Measurements from ENCODE around the gene IL20RB. TPM values are rescaled to one million over a fixed set of nuclear protein-coding genes. Genes with fewer than 3 reads are reported as not detected.

Gene IL20RB
- polyA plus RNA-seq (2013, experiment 1 of 2), result 2.5 TPM
- 1.8 TPM for polyA plus RNA-seq (2013, experiment 2 of 2)

GRCh38 chr3:136957751-136958288 is at the start of gene IL20RB:
IL20RB (plus strand) TSS chr3:136957983; CDS start chr3:136958114, 131 bp downstream.
- peaks cover 11% of the 10 kb centered on the region for H3K36me3 ChIP-seq (ENCODE audit: control insufficient read depth, insufficient read depth, low read length)
- peaks cover 49% of the 10 kb centered on the region for H3K4me1 ChIP-seq (ENCODE audit: control insufficient read depth, insufficient read depth, low read length, poor library complexity, severe bottlenecking)
- 88 to 100% methylated on average over 1 to 7 of the region's 7 CpGs for WGBS, 2 experiments (ENCODE audit: insufficient coverage in 2 of 2)
- H3K4me3 ChIP-seq (ENCODE audit: extremely low read depth, insufficient read depth, low read length, poor library complexity, severe bottlenecking), result no peak within 1 kb of the TSS
- H3K27ac ChIP-seq (ENCODE audit: low read depth, low read length, severe bottlenecking), result peak within 1 kb of the TSS; percentile 52
- no peaks in the 10 kb centered on the region for H3K9me3 ChIP-seq (ENCODE audit: control insufficient read depth, low read length)

DNA sequence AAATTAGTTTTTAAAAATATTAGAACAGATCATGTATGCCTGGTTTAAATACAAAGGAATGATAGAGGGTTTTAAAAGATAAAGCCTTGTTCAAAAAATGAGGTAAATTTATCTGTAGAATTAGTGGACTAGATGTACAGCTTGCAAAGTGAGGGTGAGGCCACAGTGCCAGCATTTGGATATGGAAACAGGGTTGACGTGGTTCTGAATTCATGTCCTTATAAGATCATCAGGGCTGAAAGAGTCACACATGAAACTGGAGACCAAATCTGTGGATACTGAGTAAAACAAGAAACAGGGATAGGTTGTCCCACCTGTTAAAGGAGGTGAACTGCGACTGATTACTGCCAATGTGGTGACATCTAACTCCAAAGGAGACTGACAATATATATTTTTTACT is 49.5 kb upstream of the IL20RB start:
- Histone ChIP-seq H3K9me3 (ENCODE audit: control insufficient read depth, low read length) (peaks cover 11% of the 10 kb centered on the region), H3K36me3 (ENCODE audit: control insufficient read depth, insufficient read depth, low read length) (peaks cover 22% of the 10 kb centered on the region), H3K4me1 (ENCODE audit: control insufficient read depth, insufficient read depth, low read length, poor library complexity, severe bottlenecking) (peaks cover 10% of the 10 kb centered on the region), H3K27ac (ENCODE audit: low read depth, low read length, severe bottlenecking) (no peak overlapping the region), H3K4me3 (ENCODE audit: extremely low read depth, insufficient read depth, low read length, poor library complexity, severe bottlenecking) (no peak overlapping the region)
- WGBS, 2 experiments (ENCODE audit: insufficient coverage in 2 of 2), result 95 to 100% methylated on average over 1 to 2 of the region's 2 CpGs

GRCh38 chr3:136909187-136909586 is 48.6 kb upstream of the IL20RB start:
- peaks cover 25% of the 10 kb centered on the region for H3K36me3 ChIP-seq (ENCODE audit: control insufficient read depth, insufficient read depth, low read length)
- H3K4me3 ChIP-seq (ENCODE audit: extremely low read depth, insufficient read depth, low read length, poor library complexity, severe bottlenecking), result no peak overlapping the region
- H3K27ac ChIP-seq (ENCODE audit: low read depth, low read length, severe bottlenecking), result no peak overlapping the region
- H3K9me3 ChIP-seq (ENCODE audit: control insufficient read depth, low read length), result peaks cover 3% of the 10 kb centered on the region
- WGBS, 2 experiments (ENCODE audit: insufficient coverage in 2 of 2), result 92 to 95% methylated on average over 1 to 2 of the region's 4 CpGs
- peaks cover 10% of the 10 kb centered on the region for H3K4me1 ChIP-seq (ENCODE audit: control insufficient read depth, insufficient read depth, low read length, poor library complexity, severe bottlenecking)

- WGBS, 2 experiments (ENCODE audit: insufficient coverage in 2 of 2), result no CpG with 5 or more reads among the region's 2 CpGs
- Histone ChIP-seq H3K27ac (ENCODE audit: low read depth, low read length, severe bottlenecking) (no peak overlapping the region), H3K36me3 (ENCODE audit: control insufficient read depth, insufficient read depth, low read length) (peaks cover 25% of the 10 kb centered on the region), H3K4me1 (ENCODE audit: control insufficient read depth, insufficient read depth, low read length, poor library complexity, severe bottlenecking) (peaks cover 10% of the 10 kb centered on the region), H3K4me3 (ENCODE audit: extremely low read depth, insufficient read depth, low read length, poor library complexity, severe bottlenecking) (no peak overlapping the region), H3K9me3 (ENCODE audit: control insufficient read depth, low read length) (no peaks in the 10 kb centered on the region)
These were observed 47.1 kb upstream of the IL20RB start for GRCh38 chr3:136910697-136911096.

DNA sequence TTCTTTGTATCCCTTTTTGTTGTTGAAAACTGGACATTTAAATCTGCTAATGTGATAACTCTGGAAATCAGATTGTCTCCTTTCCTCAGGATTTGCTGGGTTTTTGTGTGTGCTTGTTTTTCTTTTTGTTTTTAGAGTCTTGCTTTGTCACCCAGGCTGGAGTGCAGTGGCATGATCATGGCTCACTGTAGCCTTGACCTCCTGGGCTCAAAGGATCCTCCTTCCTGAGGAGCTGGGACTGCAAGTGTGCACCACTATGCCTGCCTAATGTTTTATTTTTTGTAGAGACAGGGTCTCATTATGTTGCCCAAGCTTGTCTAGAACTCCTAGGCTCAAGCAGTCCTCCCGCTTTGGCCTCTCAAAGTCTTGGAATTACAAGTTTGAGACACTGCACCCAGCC is 44.6 kb upstream of the IL20RB start:
- WGBS, 2 experiments (ENCODE audit: insufficient coverage in 2 of 2), result 100% methylated on average over 1 of the region's 1 CpG; no CpG with 5 or more reads in 1 of the 2 experiments
- Histone ChIP-seq H3K36me3 (ENCODE audit: control insufficient read depth, insufficient read depth, low read length) (peaks cover 20% of the 10 kb centered on the region), H3K4me3 (ENCODE audit: extremely low read depth, insufficient read depth, low read length, poor library complexity, severe bottlenecking) (no peak overlapping the region), H3K27ac (ENCODE audit: low read depth, low read length, severe bottlenecking) (no peak overlapping the region), H3K4me1 (ENCODE audit: control insufficient read depth, insufficient read depth, low read length, poor library complexity, severe bottlenecking) (peaks cover 8% of the 10 kb centered on the region), H3K9me3 (ENCODE audit: control insufficient read depth, low read length) (no peaks in the 10 kb centered on the region)

- H3K4me1 ChIP-seq (ENCODE audit: control insufficient read depth, insufficient read depth, low read length, poor library complexity, severe bottlenecking), result peaks cover 10% of the 10 kb centered on the region
- H3K27ac ChIP-seq (ENCODE audit: low read depth, low read length, severe bottlenecking), result no peak overlapping the region
- H3K36me3 ChIP-seq (ENCODE audit: control insufficient read depth, insufficient read depth, low read length), result peaks cover 20% of the 10 kb centered on the region
- 93 to 100% methylated on average over 1 to 2 of the region's 3 CpGs for WGBS, 2 experiments (ENCODE audit: insufficient coverage in 2 of 2)
- H3K9me3 ChIP-seq (ENCODE audit: control insufficient read depth, low read length), result no peaks in the 10 kb centered on the region
- H3K4me3 ChIP-seq (ENCODE audit: extremely low read depth, insufficient read depth, low read length, poor library complexity, severe bottlenecking), result no peak overlapping the region
These were observed 43.0 kb upstream of the IL20RB start for GRCh38 chr3:136914739-136915138.

- no peaks in the 10 kb centered on the region for H3K9me3 ChIP-seq (ENCODE audit: control insufficient read depth, low read length)
- peaks cover 10% of the 10 kb centered on the region for H3K4me1 ChIP-seq (ENCODE audit: control insufficient read depth, insufficient read depth, low read length, poor library complexity, severe bottlenecking)
- H3K36me3 ChIP-seq (ENCODE audit: control insufficient read depth, insufficient read depth, low read length), result peaks cover 21% of the 10 kb centered on the region
- WGBS, 2 experiments (ENCODE audit: insufficient coverage in 2 of 2), result no CpG with 5 or more reads among the region's 1 CpG
- H3K4me3 ChIP-seq (ENCODE audit: extremely low read depth, insufficient read depth, low read length, poor library complexity, severe bottlenecking), result no peak overlapping the region
- no peak overlapping the region for H3K27ac ChIP-seq (ENCODE audit: low read depth, low read length, severe bottlenecking)
These were observed 41.6 kb upstream of the IL20RB start for GRCh38 chr3:136916223-136916622.

DNA sequence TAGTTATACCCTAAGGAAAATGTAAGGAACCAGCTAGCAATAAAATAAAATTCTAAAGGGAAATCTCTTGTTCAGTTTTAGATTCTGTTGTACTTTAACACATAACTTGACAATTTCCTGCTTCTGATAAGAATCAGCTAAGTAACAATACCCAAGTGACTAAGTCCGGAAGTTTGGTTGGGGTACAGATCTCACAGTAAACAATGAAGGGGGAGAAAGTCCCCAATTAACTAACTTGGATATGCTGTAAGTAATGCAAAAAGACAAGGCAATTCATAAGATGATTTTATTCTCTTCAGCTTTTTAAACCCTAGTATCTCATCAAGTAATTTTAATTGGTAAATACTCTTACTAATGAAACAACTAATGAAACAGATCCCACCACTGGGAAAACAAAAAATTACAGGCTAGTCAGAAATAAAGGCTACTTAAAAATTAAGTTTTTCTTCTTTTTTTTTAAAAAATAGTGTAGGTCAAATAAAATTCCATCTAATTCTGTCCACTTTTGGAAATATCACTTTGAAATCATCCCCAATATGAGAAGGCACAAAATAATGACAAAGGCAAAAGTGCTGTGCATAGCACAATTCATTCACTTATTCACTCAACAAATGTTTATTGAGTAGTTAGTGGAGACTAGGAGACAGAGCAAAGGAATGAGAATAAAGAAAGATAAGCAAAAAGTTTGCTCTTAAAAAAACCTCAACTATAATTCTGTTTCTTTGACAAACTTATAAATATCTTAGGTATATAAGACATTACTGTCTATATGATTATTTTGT is 37.8 kb upstream of the IL20RB start:
- Histone ChIP-seq H3K27ac (ENCODE audit: low read depth, low read length, severe bottlenecking) (no peak overlapping the region), H3K36me3 (ENCODE audit: control insufficient read depth, insufficient read depth, low read length) (peaks cover 17% of the 10 kb centered on the region), H3K4me1 (ENCODE audit: control insufficient read depth, insufficient read depth, low read length, poor library complexity, severe bottlenecking) (peaks cover 10% of the 10 kb centered on the region), H3K9me3 (ENCODE audit: control insufficient read depth, low read length) (no peaks in the 10 kb centered on the region), H3K4me3 (ENCODE audit: extremely low read depth, insufficient read depth, low read length, poor library complexity, severe bottlenecking) (no peak overlapping the region)
- no CpG with 5 or more reads among the region's 1 CpG for WGBS, 2 experiments (ENCODE audit: insufficient coverage in 2 of 2)

GRCh38 chr3:136920904-136921611 is 36.7 kb upstream of the IL20RB start:
- WGBS, 2 experiments (ENCODE audit: insufficient coverage in 2 of 2), result 93 to 100% methylated on average over 2 to 3 of the region's 4 CpGs
- Histone ChIP-seq H3K4me1 (ENCODE audit: control insufficient read depth, insufficient read depth, low read length, poor library complexity, severe bottlenecking) (peaks cover 10% of the 10 kb centered on the region), H3K4me3 (ENCODE audit: extremely low read depth, insufficient read depth, low read length, poor library complexity, severe bottlenecking) (no peak overlapping the region), H3K36me3 (ENCODE audit: control insufficient read depth, insufficient read depth, low read length) (peaks cover 11% of the 10 kb centered on the region), H3K27ac (ENCODE audit: low read depth, low read length, severe bottlenecking) (no peak overlapping the region), H3K9me3 (ENCODE audit: control insufficient read depth, low read length) (no peaks in the 10 kb centered on the region)

DNA sequence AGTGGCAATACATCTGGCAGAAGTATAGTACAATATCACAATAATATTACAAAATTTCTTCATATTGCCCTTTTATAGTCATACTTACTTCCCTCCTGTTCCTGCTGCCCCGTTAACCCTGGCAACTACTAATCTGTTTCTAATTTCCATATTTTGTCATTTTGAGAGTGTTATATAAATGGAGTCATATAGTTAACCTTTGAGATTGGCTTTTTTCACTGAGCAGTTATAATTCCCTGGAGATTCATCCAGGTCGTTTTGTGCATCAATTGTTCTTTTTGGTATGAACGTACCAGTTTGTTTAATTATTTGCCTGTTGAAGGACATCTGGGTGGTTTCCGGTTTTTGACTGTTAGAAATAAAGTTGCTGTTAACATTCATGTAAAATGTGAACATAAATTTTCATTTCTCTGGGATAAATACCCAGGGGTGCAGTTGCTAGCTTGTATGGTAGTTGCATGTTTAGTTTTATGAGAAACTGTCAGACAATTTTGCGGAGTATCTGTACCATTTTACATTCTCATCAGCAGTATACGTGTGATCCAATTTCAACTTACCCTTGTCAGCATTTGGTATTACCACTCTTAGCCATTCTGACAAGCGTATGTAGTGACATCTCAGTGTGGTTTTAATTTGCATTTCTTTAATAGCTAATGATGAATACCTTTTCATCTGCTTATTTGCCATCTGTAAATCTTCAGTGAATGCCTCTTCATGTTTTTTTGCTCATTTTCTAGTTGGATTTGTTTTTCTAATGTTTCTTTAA is 32.2 kb upstream of the IL20RB start:
- WGBS, 2 experiments (ENCODE audit: insufficient coverage in 2 of 2), result 83 to 97% methylated on average over 2 to 5 of the region's 7 CpGs
- Histone ChIP-seq H3K27ac (ENCODE audit: low read depth, low read length, severe bottlenecking) (no peak overlapping the region), H3K4me3 (ENCODE audit: extremely low read depth, insufficient read depth, low read length, poor library complexity, severe bottlenecking) (no peak overlapping the region), H3K9me3 (ENCODE audit: control insufficient read depth, low read length) (no peaks in the 10 kb centered on the region), H3K4me1 (ENCODE audit: control insufficient read depth, insufficient read depth, low read length, poor library complexity, severe bottlenecking) (no peaks in the 10 kb centered on the region), H3K36me3 (ENCODE audit: control insufficient read depth, insufficient read depth, low read length) (peaks cover 22% of the 10 kb centered on the region)

Measured in mesodermal cell (in vitro differentiated cells).